SU-DHL-6 (cell line): Measurements from ENCODE around the gene SHFL.

Experiments
- CTCF ChIP-seq: fragments of 200-600 bp; sonication (generic); IDR thresholded peaks from one replicate; pipeline ENCODE4 v1.5.1; 2017; ENCODE audit warnings: antibody characterized with exemption, mild to moderate bottlenecking, low read length, moderate library complexity; ENCODE audit not compliant: insufficient read depth, poor library complexity, severe bottlenecking
- EZH2phosphoT487 ChIP-seq: fragments of 200-600 bp; sonication (generic), shearing (Covaris generic); conservative IDR thresholded peaks from 2 replicates; pipeline ENCODE4 v1.6.1; 2018; ENCODE audit warnings: mild to moderate bottlenecking, antibody characterized with exemption, low read length, moderate library complexity, mixed read lengths

GRCh38 chr19:10133596-10133995, 47.5 kb downstream of the SHFL start:
- TF ChIP-seq CTCF: no peak
- no peak for TF ChIP-seq EZH2phosphoT487
